Measurements from ENCODE around the gene EFL1. TPM values are rescaled to one million over a fixed set of nuclear protein-coding genes. Genes with fewer than 3 reads are reported as not detected.
"Not testable (repeated sequence)": the region's sequence is repeated elsewhere in the genome, so short reads cannot be mapped to it uniquely, and the experiment has no call there.

EFL1 gene
- total RNA-seq, 2 experiments from 2014 or later: 7.1 to 7.8 TPM

DNA sequence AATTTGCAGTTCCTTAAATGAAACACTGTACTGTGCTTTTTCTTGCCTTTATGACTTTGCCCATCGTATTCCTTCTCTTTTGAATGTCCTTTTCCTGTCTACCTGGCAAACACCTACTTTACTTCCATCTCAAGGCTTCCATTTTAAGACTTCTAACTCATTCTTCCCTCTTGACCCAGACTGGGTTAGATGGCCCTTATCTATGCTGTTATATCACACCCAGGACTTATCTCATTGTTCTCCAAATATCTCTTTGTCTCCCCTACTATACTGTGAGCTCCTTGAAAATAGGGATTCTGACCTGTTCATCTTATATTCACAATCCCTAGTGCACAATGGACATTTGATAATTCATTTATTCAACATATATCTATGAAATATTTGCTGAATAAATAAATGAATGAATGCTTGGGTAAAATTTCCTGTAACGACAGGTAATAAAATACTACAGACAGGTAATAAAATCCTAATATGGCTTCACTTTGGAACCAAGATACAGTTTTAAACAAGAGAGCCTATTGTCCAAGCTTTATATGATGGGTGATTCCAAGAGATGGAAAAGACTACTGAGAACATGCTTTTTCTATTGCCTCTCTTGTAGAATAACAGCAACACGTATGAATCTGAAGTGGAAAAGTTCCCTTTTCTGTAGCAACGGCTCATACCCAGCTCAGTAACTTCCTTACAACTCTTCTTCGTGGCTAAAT, 22.7 kb downstream of the EFL1 start:
- Mint-ChIP-seq H3K27me3 (no peaks in the 10 kb centered on the region), H3K9me3 (no peaks in the 10 kb centered on the region), H3K36me3 (ENCODE audit: low read depth) (peaks cover 75% of the 10 kb centered on the region), H3K4me1 (ENCODE audit: low read depth) (peaks cover 6% of the 10 kb centered on the region), H3K27ac (no peak overlapping the region), H3K4me3 (no peak overlapping the region)
- Histone ChIP-seq H3K4me1 (ENCODE audit: insufficient read depth, low read length) (no peaks in the 10 kb centered on the region), H3K4me3 (ENCODE audit: low read length) (no peak overlapping the region), H3K27ac (ENCODE audit: low read depth in 1 of 2, low read length in 2 of 2) (no peak overlapping the region), H3K36me3 (ENCODE audit: insufficient read depth, low read length) (peaks cover 34% of the 10 kb centered on the region), H3K27me3 (ENCODE audit: control insufficient read depth in 1 of 2, insufficient read depth in 2 of 2, low read length in 2 of 2) (no peaks in the 10 kb centered on the region), H3K9me3 (ENCODE audit: control insufficient read depth in 1 of 2, insufficient read depth in 1 of 2, low read length in 2 of 2) (no peaks in the 10 kb centered on the region)
- ATAC-seq (ENCODE audit: poor library complexity) (no peak), DNase-seq (no peak)
- intact Hi-C loops (cut with DNase I, micrococcal nuclease): no loop called here
- ChIA-PET CTCF (no interaction called here), POLR2A (no interaction called here)
- TF ChIP-seq, protein P1, sequence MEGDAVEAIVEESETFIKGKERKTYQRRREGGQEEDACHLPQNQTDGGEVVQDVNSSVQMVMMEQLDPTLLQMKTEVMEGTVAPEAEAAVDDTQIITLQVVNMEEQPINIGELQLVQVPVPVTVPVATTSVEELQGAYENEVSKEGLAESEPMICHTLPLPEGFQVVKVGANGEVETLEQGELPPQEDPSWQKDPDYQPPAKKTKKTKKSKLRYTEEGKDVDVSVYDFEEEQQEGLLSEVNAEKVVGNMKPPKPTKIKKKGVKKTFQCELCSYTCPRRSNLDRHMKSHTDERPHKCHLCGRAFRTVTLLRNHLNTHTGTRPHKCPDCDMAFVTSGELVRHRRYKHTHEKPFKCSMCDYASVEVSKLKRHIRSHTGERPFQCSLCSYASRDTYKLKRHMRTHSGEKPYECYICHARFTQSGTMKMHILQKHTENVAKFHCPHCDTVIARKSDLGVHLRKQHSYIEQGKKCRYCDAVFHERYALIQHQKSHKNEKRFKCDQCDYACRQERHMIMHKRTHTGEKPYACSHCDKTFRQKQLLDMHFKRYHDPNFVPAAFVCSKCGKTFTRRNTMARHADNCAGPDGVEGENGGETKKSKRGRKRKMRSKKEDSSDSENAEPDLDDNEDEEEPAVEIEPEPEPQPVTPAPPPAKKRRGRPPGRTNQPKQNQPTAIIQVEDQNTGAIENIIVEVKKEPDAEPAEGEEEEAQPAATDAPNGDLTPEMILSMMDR (IDR thresholded peaks at IDR 0.05): no peak

DNA sequence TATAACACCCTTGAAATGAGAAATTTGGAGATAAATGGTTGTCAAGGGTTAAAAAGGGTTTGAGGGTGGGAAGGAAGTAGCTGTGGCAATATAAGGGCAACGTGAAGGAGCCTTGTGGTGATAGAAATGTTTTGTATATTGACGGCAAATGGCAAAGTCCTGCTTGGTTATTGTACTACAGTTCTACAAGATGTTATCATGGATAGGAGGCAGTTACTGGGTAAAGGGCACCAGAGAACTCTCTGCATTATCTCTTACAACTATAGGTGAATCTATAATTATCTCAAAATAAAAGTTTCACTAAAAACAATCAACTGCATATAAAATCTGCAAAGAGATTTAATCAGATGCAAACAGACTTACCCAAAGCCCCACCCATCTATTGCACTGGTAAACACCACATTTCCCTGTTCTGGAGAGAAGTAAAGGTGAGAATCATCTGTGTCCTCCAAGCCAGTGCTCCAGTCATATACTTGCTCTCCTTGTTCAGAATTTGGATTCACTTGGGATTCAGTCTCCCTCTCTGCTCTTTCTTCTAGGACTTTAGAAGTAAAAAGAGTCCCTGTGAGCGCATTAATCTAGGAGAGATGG, 24.5 kb downstream of the EFL1 start:
- H3K4me3 ChIP-seq (ENCODE audit: low read length); POLR2A ChIA-PET; H3K9me3 Mint-ChIP-seq; intact Hi-C loops (cut with DNase I, micrococcal nuclease); H3K4me1 ChIP-seq (ENCODE audit: insufficient read depth, low read length); H3K27me3 ChIP-seq (ENCODE audit: control insufficient read depth in 1 of 2, insufficient read depth in 2 of 2, low read length in 2 of 2); H3K27ac ChIP-seq (ENCODE audit: low read depth in 1 of 2, low read length in 2 of 2); DNase-seq; ATAC-seq (ENCODE audit: poor library complexity); H3K4me3 Mint-ChIP-seq; CTCF ChIA-PET; H3K27ac Mint-ChIP-seq; H3K4me1 Mint-ChIP-seq (ENCODE audit: low read depth); H3K27me3 Mint-ChIP-seq; H3K9me3 ChIP-seq (ENCODE audit: control insufficient read depth in 1 of 2, insufficient read depth in 1 of 2, low read length in 2 of 2): not testable (repeated sequence)
- peaks cover 75% of the 10 kb centered on the region for H3K36me3 Mint-ChIP-seq (ENCODE audit: low read depth)
- H3K36me3 ChIP-seq (ENCODE audit: insufficient read depth, low read length): peaks cover 28% of the 10 kb centered on the region

DNA sequence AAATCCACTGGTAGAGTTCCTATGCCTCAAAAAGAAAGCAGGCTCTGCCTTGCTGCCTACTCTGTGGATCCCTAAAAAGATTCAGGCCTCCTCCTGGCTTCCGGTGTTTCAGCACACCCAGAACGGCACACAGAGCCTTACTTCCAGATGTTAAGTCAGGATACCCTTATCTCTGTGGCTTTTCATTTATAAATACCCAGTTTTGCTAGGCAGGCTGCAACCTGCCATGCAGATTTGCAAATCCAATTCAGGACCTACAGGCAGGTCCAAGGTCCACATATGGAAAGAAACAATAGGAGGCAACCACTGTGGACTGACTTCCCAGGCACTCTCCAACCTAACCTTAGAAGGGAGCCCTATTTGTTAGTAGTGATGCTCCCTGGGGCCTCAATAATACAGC, 30.7 kb downstream of the EFL1 start:
- no peaks in the 10 kb centered on the region for H3K9me3 ChIP-seq (ENCODE audit: control insufficient read depth in 1 of 2, insufficient read depth in 1 of 2, low read length in 2 of 2)
- DNase-seq: no peak
- H3K4me1 ChIP-seq (ENCODE audit: insufficient read depth, low read length): no peaks in the 10 kb centered on the region
- ATAC-seq (ENCODE audit: poor library complexity): no peak
- TF ChIP-seq, protein P1 (IDR thresholded peaks at IDR 0.05): no peak
- no peak overlapping the region for H3K4me3 ChIP-seq (ENCODE audit: low read length)
- H3K27ac ChIP-seq (ENCODE audit: low read depth in 1 of 2, low read length in 2 of 2): no peak overlapping the region
- Mint-ChIP-seq H3K27me3 (no peaks in the 10 kb centered on the region), H3K4me1 (ENCODE audit: low read depth) (no peaks in the 10 kb centered on the region), H3K36me3 (ENCODE audit: low read depth) (peaks cover 78% of the 10 kb centered on the region), H3K4me3 (no peak overlapping the region), H3K9me3 (no peaks in the 10 kb centered on the region), H3K27ac (no peak overlapping the region)
- CTCF ChIA-PET: no interaction called here
- POLR2A ChIA-PET: no interaction called here
- H3K27me3 ChIP-seq (ENCODE audit: control insufficient read depth in 1 of 2, insufficient read depth in 2 of 2, low read length in 2 of 2): no peaks in the 10 kb centered on the region
- H3K36me3 ChIP-seq (ENCODE audit: insufficient read depth, low read length): peaks cover 18% of the 10 kb centered on the region
- intact Hi-C loops (cut with DNase I, micrococcal nuclease): no loop called here

DNA sequence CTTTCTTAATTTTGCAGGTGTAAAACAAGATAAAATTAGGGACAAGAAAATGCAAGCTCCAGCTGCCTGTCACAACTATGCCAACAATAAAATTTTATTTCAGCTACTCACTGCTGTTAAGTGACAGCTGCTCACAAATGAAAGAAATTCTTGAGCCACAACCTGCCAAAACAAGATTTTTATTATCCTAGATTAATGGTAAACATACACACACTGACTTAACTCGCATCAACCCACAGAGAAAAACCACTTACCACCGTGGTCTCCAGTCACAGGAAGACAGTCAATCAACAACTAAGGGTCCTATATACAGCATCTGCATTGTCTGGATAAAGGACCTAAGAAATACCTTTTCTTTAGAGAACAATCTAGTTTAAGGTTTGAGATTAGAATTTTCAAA, 31.3 kb downstream of the EFL1 start:
- Histone ChIP-seq H3K4me3 (ENCODE audit: low read length) (no peak overlapping the region), H3K36me3 (ENCODE audit: insufficient read depth, low read length) (peaks cover 16% of the 10 kb centered on the region), H3K4me1 (ENCODE audit: insufficient read depth, low read length) (no peaks in the 10 kb centered on the region), H3K27ac (ENCODE audit: low read depth in 1 of 2, low read length in 2 of 2) (no peak overlapping the region), H3K27me3 (ENCODE audit: control insufficient read depth in 1 of 2, insufficient read depth in 2 of 2, low read length in 2 of 2) (no peaks in the 10 kb centered on the region), H3K9me3 (ENCODE audit: control insufficient read depth in 1 of 2, insufficient read depth in 1 of 2, low read length in 2 of 2) (no peaks in the 10 kb centered on the region)
- ChIA-PET CTCF (no interaction called here), POLR2A (no interaction called here)
- TF ChIP-seq, protein P1 (IDR thresholded peaks at IDR 0.05): no peak
- Mint-ChIP-seq H3K27me3 (no peaks in the 10 kb centered on the region), H3K27ac (no peak overlapping the region), H3K9me3 (no peaks in the 10 kb centered on the region), H3K36me3 (ENCODE audit: low read depth) (peaks cover 78% of the 10 kb centered on the region), H3K4me3 (no peak overlapping the region), H3K4me1 (ENCODE audit: low read depth) (no peaks in the 10 kb centered on the region)
- no peak for DNase-seq
- intact Hi-C loops (cut with DNase I, micrococcal nuclease): no loop called here
- no peak for ATAC-seq (ENCODE audit: poor library complexity)
